Measurements from ENCODE around the gene SLC44A5. TPM values are rescaled to one million over a fixed set of nuclear protein-coding genes. Genes with fewer than 3 reads are reported as not detected.

Gene SLC44A5
- total RNA-seq, 1 experiment from 2014 or later, result 2.4 TPM

GRCh38 chr1:75431843-75432242 is 179.1 kb downstream of the SLC44A5 start:
- no peak overlapping the region for H3K27ac Mint-ChIP-seq
- no peaks in the 10 kb centered on the region for H3K27me3 Mint-ChIP-seq (ENCODE audit: low read depth)
- TF ChIP-seq, protein P1, sequence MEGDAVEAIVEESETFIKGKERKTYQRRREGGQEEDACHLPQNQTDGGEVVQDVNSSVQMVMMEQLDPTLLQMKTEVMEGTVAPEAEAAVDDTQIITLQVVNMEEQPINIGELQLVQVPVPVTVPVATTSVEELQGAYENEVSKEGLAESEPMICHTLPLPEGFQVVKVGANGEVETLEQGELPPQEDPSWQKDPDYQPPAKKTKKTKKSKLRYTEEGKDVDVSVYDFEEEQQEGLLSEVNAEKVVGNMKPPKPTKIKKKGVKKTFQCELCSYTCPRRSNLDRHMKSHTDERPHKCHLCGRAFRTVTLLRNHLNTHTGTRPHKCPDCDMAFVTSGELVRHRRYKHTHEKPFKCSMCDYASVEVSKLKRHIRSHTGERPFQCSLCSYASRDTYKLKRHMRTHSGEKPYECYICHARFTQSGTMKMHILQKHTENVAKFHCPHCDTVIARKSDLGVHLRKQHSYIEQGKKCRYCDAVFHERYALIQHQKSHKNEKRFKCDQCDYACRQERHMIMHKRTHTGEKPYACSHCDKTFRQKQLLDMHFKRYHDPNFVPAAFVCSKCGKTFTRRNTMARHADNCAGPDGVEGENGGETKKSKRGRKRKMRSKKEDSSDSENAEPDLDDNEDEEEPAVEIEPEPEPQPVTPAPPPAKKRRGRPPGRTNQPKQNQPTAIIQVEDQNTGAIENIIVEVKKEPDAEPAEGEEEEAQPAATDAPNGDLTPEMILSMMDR (conservative IDR thresholded peaks at IDR 0.05), result no peak

More at GRCh38 chr1:75431843-75432242, 179.1 kb downstream of the SLC44A5 start:
- Histone ChIP-seq H3K23me2 (ENCODE audit: insufficient read length, low read depth, low read length, poor library complexity, severe bottlenecking) (no peaks in the 10 kb centered on the region), H3T11ph (ENCODE audit: low read length) (no peak overlapping the region), H3K27ac (ENCODE audit: insufficient read length, low read depth, low read length) (no peak overlapping the region), H4K8ac (replicated peaks; ENCODE audit: insufficient read length, low read depth, low read length) (no peak overlapping the region), H2AK5ac (ENCODE audit: insufficient read length, low read length) (no peak overlapping the region), H3K79me2 (ENCODE audit: insufficient read depth, low read length) (no peaks in the 10 kb centered on the region), H2BK5ac (ENCODE audit: insufficient read length, low read length) (no peak overlapping the region), H3K27me3 (ENCODE audit: insufficient read depth, low read length) (no peaks in the 10 kb centered on the region), H4K91ac (ENCODE audit: insufficient read length, low read depth, low read length) (no peak overlapping the region), H2BK12ac (ENCODE audit: insufficient read length, low read depth, low read length) (no peak overlapping the region), H3K4ac (ENCODE audit: low read depth, low read length) (no peak overlapping the region), H2BK20ac (ENCODE audit: low read depth, low read length, poor library complexity, severe bottlenecking) (no peak overlapping the region), H3K9me3 (ENCODE audit: control insufficient read depth, low read depth, low read length) (no peaks in the 10 kb centered on the region), H3K79me1 (ENCODE audit: insufficient read depth, low read depth, low read length, poor library complexity, severe bottlenecking) (no peaks in the 10 kb centered on the region), H2BK120ac (ENCODE audit: low read depth, low read length, poor library complexity, severe bottlenecking) (no peak overlapping the region), H3K18ac (ENCODE audit: insufficient read length, low read depth, low read length) (no peak overlapping the region), H2BK15ac (ENCODE audit: low read depth, low read length) (no peak overlapping the region), H2AFZ (ENCODE audit: low read length) (no peak overlapping the region), H3K23ac (ENCODE audit: insufficient read length, low read depth, low read length) (no peak overlapping the region), H3K14ac (ENCODE audit: insufficient read depth, low read length) (no peak overlapping the region), H3K4me2 (ENCODE audit: insufficient read depth, insufficient read length, low read length) (no peak overlapping the region), H3K9ac (ENCODE audit: extremely low read depth, insufficient read length, low read length) (no peak overlapping the region), H3K56ac (ENCODE audit: insufficient read length, low read depth, low read length) (no peak overlapping the region), H3K4me1 (ENCODE audit: insufficient read depth, low read length) (no peaks in the 10 kb centered on the region), H4K20me1 (ENCODE audit: control insufficient read depth, insufficient read depth, insufficient read length) (no peaks in the 10 kb centered on the region), H4K5ac (ENCODE audit: insufficient read length, low read depth, low read length) (no peak overlapping the region)
- no peaks in the 10 kb centered on the region for H3K36me3 Mint-ChIP-seq (ENCODE audit: insufficient read depth in 1 of 3, low read depth in 3 of 3)
- peaks cover 3 to 4% of the 10 kb centered on the region in 2 experiments; a peak in 3 of 4 replicates for H3K4me1 Mint-ChIP-seq
- WGBS (ENCODE audit: extremely low coverage, insufficient read length, low lambda C conversion rate), result no CpG with 5 or more reads among the region's 2 CpGs
- DNase-seq, result no peak
- H3K9me3 Mint-ChIP-seq, result no peaks in the 10 kb centered on the region
- no peak overlapping the region for H3K4me3 Mint-ChIP-seq
